ENCODE measurements around the gene PLCG2.

The PLCG2 gene

DNA sequence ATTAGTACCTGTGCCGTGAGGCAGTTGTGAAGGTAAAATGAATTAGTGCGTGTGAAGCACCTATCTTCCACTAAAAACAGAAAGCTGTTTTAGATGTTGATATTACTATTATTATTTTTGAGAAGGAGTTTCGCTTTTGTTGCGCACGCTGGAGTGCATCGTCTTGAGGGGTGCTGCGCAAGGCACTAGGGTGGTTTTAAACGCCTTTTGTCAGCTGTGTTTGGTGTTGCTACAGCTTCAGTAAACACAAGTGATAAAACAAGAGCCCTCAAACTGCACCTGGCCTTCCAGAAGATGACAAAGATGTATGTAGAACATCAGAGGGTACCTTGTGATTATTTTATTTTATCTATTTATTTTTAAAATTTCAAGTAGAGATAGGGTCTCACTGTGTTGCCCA is 38.2 kb downstream of the PLCG2 start:
- DNase-seq, result no peak

DNA sequence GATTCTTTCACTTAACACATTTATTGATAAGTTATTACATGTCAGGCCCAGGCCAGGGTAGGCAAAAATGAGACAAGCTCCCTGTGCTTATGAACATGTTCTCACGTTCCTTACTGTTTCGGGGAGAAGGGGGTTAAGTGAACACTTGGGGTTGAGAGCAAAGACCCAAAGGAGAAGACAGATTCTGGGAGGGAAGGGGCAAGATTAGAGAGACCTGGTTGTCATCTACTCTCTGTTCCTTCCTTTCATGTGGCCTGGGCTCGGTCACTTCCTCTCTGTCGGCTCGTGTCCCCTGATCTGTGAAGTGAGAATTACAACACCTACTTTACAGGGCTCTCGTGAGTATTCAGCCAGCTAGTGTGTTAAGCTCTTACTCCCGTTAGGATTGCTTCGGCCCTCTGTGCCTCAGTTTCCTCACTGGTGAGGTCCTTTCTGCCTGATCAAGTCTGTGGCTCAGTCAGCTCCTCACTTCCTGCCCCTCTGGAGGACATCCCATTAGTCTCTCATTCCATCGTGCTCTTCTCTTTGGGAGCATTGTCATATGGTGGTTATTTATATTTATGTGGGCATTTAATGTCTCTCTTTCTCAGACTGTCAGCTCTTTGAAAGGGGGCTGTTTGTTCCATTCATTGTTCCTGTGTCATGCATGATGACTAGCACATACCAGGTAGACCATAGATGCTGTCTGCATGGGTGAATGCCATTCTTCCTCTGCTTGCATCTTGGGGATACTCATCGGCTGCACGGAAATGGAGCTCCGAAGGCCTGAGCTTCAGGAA is 38.9 kb downstream of the PLCG2 start:
- no peak for DNase-seq

DNA sequence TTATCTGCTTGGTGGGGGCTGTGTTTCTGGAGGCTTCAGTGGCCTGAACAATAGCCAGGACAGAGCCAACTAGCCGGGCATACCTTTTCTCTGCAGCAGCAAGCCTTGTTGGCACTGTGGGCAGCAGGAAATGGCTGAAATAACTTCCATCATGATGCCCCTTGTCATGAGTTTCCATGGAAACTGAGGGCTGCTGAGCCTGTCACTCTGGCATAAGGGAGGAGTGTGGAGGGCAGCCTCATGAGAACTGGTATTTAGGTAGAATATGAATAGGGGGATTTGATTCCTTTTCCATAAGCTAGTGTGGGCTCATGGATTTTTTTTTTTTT is 39.4 kb downstream of the PLCG2 start:
- DNase-seq, result no peak

DNA sequence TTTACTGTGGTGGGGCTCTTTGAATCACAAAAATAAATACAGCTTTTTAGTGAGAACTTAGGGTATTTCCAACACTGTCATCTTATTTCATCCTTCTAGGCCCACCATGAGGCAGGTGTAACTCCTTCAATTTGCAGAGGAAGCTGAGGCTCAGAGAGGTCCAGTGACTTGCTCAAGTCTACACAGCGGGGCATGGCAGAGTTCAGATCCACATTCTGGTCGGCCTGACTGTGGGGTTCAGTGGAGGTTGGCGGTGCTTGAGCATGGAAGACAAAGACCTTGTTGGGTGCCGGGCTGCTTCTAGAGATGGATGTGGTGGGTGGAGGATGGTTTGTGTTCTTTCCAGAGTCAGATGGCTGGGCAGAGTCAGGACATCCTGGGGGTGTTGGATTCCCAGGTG is 39.8 kb downstream of the PLCG2 start:
- no peak for DNase-seq

DNA sequence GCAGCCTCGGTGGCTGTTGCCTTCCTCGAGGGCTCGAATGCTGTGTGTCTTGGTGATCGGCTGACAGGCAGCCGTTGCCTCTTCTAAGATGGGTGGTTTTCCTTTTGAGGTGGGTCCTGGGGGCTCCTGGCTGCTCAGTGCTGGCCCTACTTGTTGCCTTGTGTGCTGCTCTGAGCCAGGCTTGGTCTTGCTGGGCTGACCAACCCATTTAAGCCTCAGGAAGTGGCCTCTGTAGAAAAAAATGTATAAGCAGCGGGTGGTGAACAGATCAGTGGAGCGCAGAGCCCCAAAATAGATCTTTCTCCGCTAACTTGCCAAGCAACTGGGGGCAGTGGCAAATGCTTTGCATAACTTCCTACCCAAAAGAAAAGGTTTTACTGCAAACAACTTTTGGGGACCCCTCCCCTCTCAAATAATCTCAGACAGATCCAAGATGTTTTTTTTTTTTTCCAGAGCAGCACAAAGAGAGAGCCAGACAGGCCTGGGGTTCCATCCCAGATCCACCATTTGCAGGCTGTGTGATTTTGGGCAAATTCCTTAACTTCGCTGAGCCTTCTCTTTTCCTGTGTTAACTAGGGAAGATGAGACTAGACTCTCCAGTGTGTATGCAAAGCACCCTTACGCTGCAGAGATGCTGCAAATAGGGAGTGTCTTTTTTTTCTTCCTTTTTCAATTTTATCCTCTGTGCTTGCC is 42.5 kb downstream of the PLCG2 start:
- DNase-seq, result no peak

DNA sequence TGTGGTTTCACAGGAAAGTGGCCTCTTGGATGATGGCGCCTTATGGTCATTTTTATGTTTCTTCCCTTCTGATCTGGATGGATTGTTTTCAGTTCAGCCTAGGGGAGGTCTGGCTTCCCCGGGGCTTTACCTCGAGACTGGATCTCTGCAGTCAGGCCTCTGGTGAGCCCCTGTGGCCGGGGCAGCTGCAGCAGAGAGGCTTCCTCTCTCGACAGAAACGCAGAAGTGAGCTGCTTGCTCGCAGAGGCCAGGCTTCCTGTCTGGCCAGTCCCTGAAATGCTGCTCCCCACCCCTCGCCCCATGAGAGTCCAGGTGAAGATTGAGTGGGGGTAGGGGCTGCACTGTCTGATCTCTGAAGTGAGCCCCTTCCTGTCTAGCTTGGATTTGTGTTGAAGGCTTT is 44.0 kb downstream of the PLCG2 start:
- DNase-seq, result no peak

DNA sequence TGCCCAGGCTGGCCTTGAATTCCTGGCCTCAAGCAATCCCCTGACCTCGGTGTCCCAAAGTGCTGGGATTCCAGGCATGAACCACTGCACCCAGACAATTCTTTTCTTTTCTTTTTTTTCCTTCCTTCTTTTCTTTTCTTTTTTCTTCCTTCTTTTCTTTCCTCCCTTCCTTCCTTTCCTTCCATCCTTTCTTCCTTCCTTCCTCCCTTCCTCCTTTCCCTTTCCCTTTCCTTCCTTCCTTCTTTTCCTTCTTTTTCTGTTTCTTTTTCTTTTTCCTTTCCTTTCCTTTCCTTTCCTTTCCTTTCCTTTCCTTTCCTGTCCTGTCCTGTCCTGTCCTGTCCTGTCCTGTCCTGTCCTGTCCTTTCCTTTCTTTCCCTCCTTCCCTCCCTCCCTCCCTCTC is 44.6 kb downstream of the PLCG2 start:
- DNase-seq, result no peak

DNA sequence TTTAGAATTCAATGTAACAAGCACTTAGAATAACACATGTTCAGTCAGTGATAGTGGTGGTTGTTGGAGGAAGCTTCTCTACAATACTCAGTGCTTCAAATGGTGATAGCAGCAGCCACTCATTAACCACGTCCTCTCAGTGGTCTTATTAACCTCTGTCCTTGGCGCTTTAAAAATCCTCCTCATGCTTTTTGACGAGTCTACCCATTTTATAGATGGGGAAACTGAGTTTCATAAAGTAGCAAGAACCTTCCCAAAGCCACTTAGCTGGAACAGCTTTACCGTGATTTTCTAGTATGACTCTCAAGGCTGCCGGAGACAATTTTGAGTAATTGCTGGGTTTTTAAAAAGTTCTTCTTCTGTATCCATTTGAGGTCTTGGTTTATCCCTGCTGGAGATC is 47.4 kb downstream of the PLCG2 start:
- no peak for DNase-seq

DNA sequence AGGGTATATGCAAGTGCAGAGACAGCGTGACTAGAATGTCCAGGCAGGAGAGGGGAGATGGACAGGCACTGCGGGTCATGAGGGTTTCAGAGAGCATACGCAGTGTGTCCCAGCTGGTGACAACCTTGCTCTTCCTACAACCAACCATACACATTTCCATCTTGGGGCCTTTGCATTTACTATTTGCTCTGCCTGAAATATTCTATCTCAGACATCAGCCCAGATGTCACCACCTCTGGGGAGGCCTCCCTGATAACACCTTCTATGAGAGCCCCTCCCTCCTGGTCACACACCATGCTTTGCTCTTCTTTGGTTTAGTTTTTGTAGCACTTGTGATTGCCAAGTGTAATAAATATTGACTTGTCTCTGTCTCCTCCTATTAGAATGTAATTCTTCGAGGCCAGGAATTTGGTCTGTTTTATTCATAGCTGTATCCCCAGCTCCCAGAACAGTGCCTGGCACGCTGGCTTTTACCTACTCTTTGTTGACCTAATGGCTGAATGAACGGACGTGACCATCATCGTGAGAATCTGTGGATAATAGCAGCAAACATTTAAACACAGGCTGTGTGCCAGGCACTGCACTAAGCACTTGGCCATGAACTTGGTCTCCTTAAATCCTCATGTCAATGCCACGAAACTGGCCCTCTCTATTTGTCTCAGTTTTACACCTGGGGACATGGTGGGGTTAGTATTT is 51.9 kb downstream of the PLCG2 start:
- DNase-seq, result no peak

DNA sequence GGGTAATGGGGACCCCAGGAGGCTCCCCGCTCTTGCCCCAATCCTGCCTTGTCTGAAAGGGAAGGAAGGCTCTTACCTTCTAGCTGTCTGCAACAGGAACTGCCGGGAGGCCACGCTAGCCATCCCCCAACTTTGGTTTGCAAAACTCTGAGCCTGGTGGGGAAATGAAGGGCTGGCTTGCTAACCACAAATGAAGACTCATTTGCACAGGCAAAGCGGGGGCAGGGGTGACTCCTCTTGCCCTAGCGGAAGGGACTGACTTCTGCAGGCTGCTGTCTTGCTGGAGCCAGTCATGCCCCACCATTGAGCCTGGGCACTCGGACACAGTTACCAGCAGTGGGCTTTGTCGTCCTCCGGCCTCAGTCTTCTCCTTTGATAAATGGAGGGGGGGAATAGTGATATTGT is 52.6 kb downstream of the PLCG2 start:
- DNase-seq, result no peak

DNA sequence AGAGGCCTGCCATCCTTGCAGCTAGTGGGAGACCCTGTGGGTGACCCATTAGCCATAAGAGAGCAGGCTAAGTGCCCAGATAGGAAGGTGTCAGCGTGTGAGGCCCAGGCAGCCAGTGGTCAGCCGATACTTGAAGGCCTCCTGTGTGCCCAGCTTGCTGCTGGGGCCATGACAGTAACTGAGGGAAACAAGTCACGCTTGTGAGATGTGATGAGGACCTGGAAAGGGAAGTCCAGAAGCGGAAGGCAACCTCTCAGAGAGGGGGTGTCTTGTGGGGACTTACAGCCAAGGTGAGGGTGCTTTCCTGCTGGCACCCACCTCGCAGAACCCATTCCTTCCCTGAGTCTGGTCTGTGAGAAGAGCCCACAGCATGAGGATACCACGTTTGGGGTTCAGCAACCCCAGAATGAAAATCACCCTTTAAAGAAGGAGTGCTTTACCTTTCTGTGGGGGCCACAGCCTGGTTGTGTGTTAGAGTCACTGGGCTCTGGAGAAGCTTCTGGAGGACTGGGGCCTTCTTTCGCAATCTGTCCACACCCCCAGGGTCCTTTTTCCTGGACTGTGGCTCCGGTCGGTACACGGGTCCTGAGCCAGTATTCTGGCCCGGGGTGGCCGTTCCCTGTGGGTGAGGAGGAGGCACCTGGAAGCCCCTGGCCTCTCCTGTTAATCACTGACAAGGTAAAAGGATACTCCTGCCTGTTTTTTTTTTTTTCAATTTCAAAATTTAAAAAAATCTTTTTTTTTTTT is 53.9 kb downstream of the PLCG2 start:
- no peak for DNase-seq

DNA sequence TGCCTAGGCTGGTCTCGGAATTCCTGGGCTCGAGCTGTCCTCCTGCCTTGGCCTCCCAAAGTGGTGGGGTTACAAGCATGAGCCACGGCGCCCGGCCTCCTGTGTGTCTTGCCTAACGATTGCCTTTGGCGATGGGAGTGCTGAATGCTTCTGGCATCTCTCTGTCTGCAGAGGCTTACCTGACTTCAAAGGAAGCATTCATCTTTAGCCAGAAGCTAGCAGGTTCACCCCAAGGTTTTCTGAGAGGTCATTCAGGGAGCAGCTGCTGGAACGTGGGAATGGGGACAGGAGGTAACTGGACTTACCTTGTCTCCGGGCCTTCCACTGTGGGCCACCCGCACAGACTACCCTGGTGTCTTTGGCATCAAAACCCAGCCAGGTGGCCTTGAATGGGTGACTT is 54.7 kb downstream of the PLCG2 start:
- no peak for DNase-seq

DNA sequence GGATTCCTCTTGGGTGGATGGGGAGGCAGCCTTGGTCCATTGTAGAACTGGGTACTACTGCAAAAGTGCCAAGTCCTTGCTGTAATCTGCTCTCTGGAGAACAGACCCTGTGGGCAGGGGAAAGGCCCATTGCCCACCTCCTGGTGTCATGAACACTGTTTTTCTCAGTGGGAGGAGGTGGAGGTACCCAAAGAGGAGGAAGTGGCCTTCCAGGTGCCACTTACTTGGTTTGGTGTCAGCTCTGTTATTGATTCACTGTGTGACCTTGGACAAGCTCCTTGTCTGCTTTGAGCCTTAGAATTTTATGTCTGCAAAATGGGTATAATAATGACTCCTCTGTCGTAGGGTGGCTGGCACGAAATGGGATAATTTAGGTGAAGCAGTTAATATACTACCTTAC is 55.8 kb downstream of the PLCG2 start:
- DNase-seq, result no peak

DNA sequence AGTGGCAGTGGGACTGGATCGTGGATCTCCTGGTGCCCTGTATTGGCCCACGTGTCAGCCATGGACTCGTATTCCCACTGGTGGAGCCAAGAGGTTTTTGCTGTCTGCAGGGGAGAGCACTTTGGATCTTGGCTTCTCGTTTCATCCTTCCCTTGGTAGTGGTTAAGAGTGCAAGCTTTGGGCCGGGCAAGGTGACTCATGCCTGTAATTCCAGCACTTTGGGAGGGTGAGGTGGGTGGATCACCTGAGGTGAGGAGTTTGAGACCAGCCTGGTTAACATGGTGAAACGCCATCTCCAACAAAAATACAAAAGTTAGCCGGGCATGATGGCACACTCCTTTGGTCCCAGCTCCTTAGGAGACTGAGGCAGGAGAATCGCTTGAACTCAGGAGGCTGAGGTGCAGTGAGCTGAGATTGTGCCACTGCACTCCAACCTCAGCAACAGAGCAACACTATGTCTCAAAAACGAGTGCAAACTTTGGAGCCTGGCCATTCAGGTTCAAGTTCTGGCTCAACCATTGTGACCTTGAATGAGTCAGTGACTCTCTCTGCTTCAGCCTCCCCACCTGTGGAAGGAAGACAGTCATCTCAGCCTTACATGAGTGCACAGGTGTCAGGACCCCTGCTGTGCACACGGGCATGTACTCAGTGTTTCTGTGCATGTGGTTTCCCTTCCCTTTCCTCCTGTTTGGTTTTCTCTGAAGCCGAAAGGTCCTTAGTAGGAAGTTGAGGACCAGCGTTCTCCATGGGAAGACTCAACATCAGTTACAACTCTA is 57.4 kb downstream of the PLCG2 start:
- DNase-seq, result no peak

DNA sequence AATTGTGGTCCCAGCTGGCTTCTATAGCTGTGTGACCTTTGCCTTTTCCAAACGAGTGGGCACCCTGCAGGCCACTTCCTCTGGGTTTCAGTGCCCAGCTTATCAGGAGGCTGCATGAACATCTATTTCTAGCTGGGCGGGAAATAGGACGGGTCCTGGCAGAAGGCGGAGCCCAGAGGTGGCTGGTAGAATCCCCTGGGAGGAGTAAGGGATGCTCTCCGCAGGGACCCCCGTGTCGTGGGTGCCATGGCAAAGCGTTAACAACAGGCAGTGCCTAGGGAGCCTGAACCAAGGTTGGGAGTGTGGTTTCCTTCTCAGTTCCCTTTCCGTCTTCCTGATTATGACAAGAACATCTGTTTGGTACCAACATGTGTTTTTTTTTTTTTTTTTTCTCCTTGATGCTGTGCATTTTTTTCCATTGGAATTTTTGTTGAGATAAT is 58.2 kb downstream of the PLCG2 start:
- DNase-seq, result no peak

DNA sequence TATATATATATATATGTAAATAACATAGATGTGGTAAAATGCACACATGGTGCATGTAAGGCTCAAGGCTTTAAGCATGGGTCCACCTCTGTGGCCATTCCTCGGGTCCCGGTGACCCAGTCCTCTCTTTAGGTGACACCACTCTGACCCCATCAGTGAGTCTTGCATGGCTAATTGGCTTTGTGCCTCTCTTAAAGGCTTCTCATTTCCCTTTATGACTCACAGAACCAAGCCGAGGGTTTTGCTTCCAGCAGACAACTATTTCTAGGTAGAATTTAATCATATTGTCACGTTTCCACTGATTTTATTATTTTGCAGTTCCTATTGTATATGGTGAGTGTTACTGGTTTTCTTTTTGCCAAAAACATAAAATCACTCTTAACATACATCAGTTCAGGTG is 59.7 kb downstream of the PLCG2 start:
- DNase-seq, result no peak

DNA sequence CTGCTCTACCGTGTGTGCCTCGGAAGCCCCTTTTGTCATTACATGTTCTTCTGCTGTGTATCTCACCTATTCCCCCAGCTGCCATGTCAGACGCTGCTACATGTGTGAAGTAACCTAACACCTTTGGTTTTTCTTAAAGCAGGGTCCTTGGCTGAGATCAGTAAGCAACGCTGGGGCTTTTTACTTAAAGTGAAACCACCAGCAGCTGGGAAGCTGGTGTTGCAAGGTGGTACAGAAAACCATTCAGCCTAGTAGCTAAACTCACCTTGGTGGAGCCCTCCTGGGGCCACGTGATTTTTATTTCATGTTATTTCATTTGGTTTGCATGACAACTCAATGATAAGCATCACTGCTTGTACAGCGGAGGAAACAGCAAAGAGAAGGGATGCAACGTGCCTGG is 62.6 kb downstream of the PLCG2 start:
- DNase-seq, result peak; percentile 59

DNA sequence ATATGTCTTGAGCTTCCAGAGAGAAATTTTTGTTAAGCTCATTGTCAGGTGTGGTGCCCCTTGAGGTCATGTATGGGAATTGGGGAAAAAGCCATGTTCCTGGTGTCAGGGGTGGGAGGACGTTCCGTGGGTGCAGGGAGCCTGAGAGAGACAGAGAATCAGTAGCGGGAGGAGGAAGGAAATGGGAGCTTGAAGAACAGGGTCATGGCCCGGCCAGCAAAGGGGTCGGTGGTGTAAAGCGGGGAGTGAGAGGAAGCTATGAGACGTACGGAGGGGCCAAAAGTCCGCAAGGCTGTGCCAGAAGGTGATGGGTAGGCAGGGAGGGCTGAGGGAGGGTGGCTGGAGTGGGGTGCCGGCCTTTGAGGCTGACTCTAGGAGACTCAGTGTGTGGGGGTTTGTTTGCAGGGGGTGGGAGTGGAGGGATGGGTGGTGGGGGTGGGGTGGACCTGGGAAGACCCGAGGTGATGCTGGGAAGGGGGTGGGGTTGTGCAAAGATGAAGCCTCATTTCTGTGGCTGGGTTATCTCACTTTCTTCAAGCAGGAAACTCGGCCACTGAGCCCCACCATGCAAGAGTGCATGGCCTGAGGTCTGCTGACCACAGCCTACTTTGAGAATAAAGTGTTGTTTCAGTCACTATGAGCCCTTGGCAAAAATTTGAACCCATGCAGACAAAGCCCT is 63.6 kb downstream of the PLCG2 start:
- DNase-seq, result no peak

DNA sequence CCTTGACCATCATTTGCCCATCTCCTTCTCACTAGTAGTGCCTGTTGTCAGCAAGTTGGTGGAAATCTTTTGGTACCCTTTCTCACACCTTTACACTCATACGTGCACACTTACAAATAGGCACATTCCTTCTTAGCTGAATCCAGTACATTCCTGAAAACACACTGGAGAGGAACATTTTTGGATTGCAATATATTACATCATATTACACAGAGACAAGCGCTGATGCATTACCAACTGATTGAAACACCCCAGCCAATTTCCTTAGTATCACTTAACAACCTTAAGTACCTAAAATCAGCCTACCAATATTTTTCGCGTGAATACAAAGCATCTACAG is 64.1 kb downstream of the PLCG2 start:
- DNase-seq, result no peak

DNA sequence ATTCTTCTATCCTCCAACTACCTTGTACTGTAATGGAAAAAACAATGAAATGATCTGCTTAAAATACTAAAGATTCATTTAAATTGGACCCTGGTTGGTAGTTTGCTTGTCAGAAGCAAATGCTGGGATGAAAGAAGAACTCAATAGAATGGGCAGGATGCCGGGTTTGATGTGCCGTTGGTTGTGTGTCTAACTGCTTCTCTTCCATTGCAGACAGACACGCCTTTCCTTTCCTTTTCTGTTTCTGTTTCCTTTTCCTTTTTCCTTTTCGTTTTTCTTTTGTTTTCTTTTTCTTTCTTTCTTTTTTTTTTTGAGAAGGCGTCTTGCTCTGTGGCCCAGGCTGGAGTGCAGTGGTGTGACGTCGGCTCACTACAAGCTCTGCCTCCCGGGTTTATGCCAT is 64.6 kb downstream of the PLCG2 start:
- no peak for DNase-seq

DNA sequence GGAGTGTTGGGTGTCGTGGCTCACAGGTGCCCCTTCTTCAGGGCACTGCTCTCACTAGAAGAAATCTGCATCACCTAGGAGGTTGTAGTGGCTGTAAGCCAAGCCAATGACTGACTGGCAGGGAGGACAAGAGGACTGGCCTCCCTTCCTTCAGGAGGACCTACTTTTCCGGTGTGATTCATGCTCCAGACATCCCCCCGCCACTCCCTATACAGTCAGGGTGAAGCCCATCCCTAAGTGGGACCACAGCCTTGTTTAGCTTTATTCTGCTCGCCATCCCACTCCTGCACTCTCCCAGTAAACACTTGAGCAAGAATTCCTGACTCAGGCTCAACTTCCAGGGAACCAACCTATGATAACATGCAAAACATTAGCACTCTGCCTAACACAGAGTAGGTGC is 67.0 kb downstream of the PLCG2 start:
- no peak for DNase-seq

DNA sequence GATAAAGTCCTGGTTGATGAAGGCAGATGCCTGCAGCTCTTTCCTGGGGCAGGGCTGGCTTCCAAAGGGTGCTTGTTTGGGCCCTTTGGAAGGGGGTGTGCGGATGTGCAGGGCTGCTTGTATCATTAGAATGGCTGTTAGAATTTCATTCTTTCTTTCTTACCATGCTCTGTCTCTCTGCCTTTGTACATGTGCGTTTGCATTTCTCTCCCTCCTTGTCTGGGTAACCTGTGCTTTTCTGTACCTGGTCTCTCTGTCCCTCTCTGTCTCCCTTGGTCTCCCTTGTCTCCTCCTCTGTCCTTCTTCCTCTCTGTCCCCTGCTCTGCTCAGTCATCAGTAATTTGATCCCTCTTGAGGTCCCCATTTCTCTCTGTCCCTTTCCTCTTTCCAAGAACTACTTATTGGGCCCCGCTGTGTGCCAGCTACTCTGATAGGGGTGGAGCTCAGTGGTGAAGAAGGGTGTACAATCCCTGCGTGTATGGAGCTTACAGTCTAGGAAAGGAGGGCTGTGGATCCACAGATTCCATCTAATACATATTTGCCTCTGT is 69.3 kb downstream of the PLCG2 start:
- DNase-seq, result no peak

Measured in NCI-H2171 treated with DMSO at 0.1 percent for 48 hours (cell line).